Esophagus squamous epithelium (tissue), 4 donors: Measurements from ENCODE around the gene C8A.

ENCODE experiments used
- POLR2A ChIP-seq, 4 donors: fragments of 450-650 bp; IDR thresholded peaks; one replicate each; pipeline ENCODE4 v1.6.1; 2017; ENCODE audit warnings: antibody characterized with exemption in 4 of 4, mild to moderate bottlenecking in 4 of 4, moderate library complexity in 3 of 4
- TF ChIP-seq, protein P1 (sequence below), 6 experiments: fragments of 450-650 bp in 4 of 6; fragments of 200-600 bp in 2 of 6; sonication (generic) in 2 of 6; IDR thresholded peaks; one replicate each; pipeline ENCODE4 v1.5.1; 2016 to 2019; ENCODE audit warnings: antibody characterized with exemption in 6 of 6, mild to moderate bottlenecking in 4 of 6, moderate library complexity in 4 of 6

GRCh38 chr1:56890229-56890628, 35.6 kb downstream of the C8A start:
- TF ChIP-seq, protein P1, sequence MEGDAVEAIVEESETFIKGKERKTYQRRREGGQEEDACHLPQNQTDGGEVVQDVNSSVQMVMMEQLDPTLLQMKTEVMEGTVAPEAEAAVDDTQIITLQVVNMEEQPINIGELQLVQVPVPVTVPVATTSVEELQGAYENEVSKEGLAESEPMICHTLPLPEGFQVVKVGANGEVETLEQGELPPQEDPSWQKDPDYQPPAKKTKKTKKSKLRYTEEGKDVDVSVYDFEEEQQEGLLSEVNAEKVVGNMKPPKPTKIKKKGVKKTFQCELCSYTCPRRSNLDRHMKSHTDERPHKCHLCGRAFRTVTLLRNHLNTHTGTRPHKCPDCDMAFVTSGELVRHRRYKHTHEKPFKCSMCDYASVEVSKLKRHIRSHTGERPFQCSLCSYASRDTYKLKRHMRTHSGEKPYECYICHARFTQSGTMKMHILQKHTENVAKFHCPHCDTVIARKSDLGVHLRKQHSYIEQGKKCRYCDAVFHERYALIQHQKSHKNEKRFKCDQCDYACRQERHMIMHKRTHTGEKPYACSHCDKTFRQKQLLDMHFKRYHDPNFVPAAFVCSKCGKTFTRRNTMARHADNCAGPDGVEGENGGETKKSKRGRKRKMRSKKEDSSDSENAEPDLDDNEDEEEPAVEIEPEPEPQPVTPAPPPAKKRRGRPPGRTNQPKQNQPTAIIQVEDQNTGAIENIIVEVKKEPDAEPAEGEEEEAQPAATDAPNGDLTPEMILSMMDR (IDR thresholded peaks at IDR 0.05), result no peak
- no peak for TF ChIP-seq POLR2A (IDR thresholded peaks at IDR 0.05)
